DND-41 (cell line): ENCODE results near the gene MIA2.

ENCODE experiments used
- EZH2 ChIP-seq: IDR thresholded peaks from 3 replicates; pipeline ENCODE4 v1.6.1; 2012; ENCODE audit warnings: borderline replicate concordance, low read depth, mild to moderate bottlenecking, moderate library complexity, low read length, inconsistent platforms; ENCODE audit not compliant: severe bottlenecking
- TF ChIP-seq, protein P1 (sequence below): IDR thresholded peaks from 2 replicates; pipeline ENCODE4 v1.5.1; 2012; ENCODE audit warnings: borderline replicate concordance, low read length, moderate library complexity, mild to moderate bottlenecking; ENCODE audit not compliant: poor library complexity, severe bottlenecking; ENCODE audit errors: extremely low read depth

DNA sequence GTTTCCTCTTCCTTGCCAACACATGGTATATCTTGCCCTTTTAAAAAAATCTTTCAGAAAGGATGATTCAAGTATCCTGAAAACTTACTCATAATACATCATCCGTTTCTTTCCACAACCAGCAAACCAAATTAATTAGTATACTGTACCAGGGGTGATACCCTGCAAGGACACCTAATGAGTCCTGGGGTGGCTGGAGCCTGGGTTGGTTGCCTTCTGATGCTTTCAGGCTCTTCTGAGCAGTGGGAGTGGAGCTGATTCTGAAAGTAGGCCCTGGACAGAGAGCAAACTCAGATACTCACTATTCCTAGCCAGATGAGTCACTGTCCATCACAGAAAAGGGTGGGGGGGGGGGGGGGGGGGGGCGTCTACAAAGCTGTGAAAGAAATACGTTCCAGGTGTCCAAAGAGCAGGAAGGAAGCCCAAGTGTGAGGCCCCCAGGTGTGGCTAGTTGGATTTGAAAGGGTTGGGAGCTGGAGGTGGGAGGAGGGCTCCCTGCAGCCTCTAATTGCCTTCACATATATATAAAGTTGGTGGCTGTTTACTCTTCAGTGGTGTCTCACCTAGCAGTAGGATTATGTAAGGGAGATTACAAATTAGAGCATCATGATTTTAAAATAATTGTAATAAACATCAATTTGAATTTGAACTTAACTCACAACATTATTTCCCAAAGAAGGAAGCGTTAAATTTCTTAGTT, 162.0 kb downstream of the MIA2 start:
- TF ChIP-seq, protein P1, sequence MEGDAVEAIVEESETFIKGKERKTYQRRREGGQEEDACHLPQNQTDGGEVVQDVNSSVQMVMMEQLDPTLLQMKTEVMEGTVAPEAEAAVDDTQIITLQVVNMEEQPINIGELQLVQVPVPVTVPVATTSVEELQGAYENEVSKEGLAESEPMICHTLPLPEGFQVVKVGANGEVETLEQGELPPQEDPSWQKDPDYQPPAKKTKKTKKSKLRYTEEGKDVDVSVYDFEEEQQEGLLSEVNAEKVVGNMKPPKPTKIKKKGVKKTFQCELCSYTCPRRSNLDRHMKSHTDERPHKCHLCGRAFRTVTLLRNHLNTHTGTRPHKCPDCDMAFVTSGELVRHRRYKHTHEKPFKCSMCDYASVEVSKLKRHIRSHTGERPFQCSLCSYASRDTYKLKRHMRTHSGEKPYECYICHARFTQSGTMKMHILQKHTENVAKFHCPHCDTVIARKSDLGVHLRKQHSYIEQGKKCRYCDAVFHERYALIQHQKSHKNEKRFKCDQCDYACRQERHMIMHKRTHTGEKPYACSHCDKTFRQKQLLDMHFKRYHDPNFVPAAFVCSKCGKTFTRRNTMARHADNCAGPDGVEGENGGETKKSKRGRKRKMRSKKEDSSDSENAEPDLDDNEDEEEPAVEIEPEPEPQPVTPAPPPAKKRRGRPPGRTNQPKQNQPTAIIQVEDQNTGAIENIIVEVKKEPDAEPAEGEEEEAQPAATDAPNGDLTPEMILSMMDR: no peak
- TF ChIP-seq EZH2: no peak
